ENCODE measurements around the gene PLCL2.
A peak's percentile ranks its signal among the peaks of the same experiment; 100 is the strongest.

PLCL2 gene

DNA sequence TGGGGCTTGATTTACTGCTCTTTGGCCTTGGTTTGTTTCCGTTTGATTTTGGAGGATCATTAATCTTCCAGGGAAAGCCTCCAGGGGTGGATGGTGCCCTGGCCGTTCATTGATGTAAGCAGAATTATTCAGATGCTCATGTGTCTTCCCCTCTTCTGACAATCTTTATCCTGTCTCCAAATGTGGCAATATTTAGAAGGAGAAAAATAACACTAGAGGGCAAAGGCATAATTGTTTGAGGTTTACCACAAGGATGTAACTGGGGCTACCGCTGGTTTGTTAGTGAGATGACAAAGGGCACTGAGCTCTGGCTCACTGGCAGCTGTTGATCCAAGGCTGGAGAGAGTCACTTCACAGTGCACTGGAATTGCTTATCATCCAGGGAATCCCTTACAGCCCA is 18.2 kb upstream of the PLCL2 start:
- no peak for DNase-seq

DNA sequence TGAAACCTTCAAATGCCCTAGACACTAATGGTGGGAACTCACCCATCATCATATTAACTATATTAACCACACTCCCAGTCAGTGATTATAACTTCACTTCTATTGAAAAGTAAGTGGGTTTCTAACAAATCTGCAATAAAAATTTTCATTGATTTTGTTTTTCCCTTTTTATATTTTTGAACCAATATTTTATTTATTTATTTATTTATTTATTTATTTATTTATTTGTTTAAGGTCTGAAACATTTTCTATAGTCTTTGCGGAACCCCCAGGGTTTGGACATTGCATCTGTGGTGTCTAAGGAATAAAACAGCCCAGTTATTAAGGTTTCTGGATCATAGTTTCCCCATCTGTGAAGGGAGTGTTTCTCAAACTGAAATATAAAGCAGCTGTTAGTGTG is 16.2 kb upstream of the PLCL2 start:
- DNase-seq, result no peak

DNA sequence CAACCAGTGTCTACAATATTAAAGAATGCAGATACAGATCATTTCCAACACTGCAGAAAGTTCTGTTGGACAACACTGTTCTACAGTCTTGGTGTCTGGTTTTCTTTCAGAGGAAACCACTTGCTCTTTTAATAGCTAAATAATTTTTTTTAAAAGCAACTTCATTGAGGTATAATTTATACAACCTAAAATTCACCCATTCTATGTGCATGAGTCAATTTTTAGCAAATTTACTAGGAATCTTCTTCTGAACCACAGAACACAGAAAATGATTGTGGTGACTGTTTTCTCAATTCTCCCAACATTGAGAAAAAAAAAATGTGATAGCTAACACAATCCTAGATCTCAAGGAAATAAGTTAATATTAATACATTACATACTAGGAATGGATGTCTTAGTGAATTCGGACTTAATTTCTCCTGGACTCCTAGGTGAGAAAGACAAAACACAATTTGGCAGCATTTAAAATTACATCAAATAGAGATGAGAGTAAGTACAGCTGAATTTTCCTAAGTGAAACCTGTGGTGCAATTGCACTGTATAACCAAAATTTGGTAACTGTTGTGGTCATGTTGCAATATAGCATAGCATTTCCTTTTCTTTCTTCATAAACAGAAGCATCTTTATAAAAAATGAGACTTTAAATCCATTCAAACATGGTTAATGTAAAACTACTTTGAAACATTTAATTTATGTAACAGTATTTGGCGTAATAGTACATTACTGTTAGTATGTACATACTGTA is 15.3 kb upstream of the PLCL2 start:
- DNase-seq, result no peak

DNA sequence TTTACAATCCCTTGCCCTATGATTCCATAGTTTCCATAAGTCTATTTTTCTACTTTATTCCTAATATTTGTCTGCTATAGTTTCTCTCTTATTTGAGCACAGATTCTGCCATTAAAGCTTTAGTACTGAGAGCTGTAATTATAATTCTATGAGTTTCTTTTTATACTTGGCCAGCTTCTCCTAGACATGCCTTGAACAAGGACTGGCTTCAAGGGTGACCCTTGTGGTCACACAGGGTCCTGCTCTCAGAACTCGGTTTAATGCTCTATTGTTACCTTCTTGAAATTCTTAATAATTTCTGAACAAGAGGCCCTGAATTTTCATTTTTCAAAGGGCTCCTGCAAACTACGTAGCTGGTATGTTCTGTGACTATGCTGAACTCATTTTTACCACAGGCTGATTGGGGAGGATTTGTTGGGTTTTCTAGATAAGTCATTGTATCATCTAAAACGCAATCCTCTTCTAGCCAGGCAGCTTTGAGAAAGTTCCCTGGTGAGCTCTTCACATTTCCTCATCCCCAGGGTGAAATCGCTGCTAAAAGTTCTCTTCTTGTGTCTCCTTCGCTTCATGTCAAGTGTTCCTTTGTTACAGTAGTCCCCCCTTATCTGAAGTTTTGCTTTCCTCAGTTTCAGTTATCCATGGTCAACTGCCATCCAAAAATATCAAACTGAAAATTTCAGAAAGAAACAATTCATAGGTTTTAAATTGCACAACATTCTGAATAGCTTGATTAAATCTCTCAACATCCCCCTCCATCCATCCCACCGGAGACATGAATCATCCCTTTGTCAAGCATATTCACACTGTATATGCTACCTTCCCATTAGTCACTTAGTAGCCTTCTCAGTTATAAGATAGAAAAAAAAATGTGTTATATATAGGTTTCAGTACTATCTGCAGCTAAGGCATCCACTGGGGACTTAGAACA is 12.6 kb upstream of the PLCL2 start:
- DNase-seq, result no peak

DNA sequence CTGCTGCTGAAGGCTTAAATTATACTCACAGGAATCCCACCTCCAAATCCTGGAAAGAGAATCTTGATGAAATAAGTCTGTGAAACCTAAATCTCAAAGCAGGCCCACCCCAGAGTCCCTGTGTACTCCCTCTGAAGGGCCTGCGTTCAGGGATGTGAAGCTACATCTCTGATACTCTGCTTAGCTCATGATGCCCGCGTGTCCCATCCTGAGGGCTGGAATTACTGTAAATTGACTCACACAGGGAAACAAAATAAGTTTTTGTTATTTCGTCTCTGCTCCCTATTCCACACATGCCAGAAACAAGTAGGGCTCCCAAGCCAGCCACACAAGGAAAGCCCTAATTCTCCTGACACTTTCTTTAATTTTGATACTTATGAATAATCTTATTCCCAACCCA is 10.9 kb upstream of the PLCL2 start:
- DNase-seq, result no peak

DNA sequence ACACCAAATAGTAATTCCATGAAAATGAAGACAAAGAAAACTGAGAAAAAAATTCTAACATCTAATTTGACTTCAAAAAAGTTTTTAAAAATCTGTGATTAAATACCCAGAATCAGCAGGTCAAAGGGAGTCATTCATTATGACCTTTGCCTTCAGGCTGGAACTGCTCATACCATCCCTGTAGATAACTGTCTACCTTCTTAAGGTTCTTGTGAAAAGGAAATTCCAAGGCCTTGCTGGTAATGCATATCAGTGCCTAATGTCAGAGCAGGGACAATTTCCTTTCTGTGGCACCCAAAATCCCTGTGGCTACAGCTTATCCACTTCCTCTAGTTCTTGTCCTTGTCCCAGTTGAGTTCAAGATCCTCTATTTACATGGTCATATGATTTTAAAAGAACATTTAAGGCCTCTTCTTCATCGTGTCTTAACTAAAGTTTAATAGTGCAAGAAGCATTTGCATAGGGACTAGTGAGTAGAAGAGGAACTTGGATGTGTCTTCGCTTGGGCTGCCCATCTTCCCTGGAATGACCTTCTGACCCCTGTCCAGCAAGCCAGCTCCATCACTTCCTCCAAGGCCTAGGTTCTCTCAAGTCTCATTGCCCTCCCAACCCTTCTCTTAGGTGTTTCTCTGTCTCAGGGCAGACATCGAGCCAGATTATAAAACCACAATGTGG is 8.7 kb upstream of the PLCL2 start:
- no peak for DNase-seq

DNA sequence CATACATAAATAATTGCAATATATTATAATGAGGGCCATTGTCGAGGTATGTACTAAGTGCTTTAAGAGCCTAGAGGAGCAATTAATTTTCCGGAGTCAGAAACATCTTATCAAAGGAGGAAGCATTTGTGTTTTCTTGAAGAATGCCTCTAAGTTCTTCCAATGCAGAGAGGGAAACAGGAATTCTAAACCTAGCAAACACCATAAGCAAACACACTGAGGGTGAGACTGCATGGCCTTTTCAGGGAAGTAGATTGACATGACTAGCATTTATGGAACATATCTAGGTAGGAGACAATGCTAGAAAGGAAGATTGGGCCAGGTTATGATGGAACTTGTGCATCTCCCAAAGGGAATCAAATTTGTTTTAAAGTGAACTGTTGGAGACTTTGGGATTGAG is 7.2 kb upstream of the PLCL2 start:
- DNase-seq, result no peak

DNA sequence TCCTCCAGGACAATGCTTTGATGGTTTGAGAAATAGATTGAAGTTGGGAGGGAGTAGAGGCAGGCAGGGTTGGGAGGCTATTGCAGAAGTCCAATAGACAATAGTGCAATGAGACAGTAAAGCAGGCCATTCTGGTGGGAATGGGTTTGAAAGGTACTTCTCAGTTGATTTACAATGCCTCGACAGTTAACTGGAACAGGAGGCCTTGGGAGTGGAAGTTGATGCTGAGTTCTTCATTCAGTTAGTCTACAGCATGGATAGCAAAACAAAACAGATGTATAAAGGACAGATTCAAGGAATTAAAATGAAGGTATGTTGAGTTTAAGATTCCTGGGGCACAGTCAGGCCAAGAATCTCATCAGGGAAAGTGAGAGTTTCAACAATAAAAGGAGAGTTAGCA is 6.8 kb upstream of the PLCL2 start:
- DNase-seq, result no peak

DNA sequence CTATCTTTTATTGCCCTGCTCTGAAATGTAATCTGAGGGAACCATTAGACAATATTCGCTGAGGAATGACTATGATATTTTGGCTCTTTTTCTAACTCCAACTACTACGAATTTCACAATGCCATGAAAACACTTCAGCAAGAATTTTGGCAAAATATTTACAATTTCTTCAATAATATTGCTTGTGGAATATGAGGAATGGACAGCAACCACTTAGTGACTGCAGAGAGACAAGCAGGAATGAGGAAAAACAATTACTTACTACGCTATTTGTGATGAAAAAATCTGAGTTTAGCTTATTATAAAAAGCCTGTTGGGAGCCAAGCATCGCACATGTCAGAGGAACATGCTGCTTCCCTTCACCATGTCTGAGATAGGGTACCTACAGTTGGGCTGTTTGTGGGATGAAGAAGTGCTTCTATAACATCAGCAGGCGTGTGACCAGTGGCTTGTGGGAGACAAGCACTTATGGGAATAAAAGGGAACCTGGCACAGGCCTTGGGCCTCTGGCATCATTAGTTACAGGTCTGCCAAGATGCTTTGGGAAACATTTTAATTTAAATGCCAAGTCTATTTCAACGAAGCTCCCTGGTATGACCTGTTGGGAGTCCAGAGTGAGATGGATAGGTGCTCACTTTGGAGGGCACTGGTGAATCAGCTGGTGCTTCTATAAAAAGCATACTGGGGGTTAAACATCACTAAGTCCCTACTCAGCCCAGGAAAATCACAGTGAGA is 2.7 kb upstream of the PLCL2 start:
- no peak for DNase-seq

DNA sequence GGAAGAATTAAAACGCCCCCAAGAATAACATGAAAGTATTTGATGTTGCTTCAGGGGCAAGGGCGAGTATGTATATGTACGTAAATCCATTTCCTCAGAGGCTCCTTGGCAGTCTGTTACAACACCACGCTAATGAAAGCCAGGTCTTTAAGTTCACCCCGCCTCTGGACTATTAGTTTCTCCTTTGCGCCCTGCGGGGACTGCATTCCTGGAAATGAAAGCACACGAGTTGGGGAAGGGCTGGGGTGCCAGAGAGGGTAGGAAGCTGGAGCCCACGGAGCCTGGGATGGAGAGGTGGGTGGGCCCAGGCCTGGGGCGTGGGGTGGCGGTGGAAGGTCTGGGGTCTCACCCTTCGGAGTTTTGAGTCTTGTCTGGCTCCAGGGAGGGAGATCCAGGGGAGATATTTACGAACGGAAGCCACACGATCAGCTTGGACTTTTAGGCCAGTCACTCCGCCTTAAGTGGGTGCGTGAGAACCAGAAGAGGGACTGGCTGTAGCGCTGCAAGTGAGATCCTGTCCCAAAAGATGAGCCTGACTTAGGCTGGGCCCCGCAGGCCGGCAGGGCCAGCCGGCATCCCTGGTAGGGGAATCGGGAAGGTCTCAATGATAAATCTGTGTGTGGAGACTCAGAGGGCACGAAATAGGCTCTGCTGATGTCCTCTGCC is 1.6 kb upstream of the PLCL2 start:
- no peak for DNase-seq

DNA sequence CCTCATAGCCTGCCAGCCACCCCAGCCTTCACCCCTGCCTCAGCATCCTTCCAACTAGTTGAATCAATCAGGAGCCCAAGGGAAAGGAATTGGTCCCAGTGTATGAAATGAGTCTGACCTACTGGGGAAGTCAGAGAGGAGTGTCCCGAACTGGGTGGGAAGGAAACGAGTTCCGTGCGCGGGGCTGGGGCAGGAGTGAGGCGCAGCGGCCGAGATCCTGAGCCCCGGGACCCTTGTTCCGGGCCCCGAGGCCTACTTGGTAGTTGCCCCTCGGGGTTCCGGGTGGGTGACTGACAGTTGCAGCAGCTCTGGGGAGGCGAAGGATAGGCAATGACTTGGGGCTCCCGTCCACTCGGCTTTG is 1.1 kb upstream of the PLCL2 start:
- no peak for DNase-seq

DNA sequence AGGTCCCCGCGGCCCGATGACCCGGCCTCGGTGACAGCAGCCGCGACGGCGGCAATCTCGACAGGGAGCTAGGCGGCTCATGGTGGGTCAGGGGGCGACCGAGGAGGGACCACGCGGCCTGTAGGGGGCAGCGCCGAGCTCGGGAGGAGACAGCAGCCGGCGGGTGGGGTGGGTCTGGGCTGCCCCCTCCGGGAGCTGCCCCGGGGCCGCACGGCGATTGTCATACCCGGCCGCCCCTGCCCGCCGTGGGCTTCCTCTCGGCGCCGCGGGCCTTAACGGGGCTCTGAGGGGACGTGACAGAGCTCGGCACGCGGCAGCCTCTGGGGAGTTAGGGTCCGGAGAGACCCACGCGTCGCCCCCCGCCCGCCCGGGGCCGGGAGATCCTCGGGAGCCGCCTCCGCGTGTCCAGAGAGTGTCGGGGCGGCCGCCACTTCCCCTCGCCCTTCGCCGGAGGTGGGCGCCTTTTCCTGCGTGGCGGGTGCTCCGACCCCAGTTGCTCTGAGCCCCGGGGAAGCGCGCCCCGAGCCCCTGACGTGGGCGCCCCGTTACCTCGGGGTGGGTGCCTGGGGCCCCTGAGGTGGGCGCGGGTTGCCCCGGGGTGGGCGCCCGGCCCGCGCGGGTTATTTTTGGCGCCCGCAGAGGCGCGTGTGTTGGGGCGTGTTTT is 539 bp upstream of the PLCL2 start:
- DNase-seq, result peak; percentile 80

DNA sequence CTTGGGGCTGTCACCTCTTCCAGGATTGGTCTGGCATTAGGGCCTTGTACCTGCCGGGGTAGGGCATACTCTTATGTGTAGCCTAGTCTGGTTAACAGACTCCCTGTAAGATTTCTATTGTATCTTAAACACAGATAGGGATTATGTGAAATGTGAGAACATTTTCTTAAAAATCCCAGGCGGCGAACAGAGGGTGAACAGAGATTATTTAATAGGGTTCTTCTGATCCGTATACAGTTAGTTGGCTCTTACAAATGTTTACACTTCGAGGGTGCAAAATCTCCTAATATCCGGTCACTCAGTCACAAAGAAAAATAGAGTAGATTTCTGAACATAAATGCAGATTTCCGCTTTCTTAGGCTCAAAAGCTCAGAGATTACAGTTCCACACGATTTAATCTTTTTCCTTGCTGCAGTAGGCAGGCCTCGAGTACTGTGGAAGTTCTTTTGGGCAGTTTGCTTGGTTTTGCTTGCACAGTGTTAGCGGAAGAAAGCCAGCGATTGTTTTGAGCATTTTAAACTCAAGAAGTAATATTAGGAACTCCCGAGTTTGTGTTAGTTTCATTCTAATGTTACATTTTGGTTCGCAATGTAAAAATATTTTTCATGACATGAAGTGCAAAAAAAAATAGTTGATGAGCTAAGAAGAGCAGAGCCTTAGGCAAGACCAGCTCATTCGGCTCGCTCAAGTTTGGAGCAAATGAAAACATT is 993 bp downstream of the PLCL2 start:
- DNase-seq, result no peak

DNA sequence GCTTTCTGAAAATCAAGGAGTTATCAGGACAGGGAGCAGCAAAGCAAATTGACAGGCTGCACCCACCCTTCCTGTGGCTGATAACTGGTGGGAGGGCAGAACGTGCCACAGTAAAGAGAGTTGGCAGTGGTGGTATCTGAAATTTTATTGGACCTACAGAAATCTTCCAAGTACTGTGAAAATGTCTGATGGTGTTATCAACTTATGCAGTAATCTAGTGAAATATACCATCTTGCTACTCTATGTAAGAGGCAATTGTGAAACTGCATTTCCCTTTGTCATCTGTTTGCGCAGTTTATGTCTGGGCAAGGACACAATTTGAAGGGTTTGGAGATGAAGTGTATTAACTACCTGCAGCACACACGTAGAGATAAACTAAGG is 1.5 kb downstream of the PLCL2 start:
- DNase-seq, result no peak

DNA sequence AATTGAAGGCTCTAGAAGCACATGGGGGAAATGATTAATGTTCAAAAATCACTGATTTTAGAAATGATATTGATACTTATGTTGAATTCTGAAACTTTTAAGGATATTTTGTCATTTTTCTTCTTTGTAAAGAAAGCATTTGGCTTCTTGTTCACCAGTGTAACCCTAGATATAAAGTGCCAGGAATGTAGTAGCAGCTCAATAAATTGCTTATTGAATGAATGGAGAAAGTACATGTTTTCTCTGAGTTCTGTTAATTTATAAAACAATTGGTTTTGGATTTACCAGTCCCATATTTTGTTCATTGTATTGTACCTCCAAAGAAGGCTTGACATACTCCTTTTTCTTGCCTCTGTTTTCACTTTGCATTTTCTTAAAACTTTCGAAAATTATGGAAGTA is 2.4 kb downstream of the PLCL2 start:
- DNase-seq, result no peak

DNA sequence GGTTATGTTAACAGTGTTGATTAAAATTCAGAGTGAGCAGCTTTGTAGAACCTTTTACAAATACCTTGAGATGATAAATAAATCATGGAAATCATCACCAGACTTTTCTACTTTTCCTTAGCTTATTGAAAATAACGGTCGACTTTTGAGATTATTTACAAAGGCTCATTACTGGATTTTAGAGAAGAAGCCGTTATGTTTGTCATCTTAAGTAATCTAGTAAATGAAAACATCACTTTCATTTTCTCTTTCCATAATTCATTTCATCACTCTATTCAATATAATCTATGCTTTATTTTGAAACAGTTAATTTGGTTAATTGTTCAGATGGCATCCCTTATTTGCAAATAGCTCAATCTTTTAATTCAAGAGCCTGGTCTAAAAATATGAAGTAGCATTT is 3.6 kb downstream of the PLCL2 start:
- no peak for DNase-seq

DNA sequence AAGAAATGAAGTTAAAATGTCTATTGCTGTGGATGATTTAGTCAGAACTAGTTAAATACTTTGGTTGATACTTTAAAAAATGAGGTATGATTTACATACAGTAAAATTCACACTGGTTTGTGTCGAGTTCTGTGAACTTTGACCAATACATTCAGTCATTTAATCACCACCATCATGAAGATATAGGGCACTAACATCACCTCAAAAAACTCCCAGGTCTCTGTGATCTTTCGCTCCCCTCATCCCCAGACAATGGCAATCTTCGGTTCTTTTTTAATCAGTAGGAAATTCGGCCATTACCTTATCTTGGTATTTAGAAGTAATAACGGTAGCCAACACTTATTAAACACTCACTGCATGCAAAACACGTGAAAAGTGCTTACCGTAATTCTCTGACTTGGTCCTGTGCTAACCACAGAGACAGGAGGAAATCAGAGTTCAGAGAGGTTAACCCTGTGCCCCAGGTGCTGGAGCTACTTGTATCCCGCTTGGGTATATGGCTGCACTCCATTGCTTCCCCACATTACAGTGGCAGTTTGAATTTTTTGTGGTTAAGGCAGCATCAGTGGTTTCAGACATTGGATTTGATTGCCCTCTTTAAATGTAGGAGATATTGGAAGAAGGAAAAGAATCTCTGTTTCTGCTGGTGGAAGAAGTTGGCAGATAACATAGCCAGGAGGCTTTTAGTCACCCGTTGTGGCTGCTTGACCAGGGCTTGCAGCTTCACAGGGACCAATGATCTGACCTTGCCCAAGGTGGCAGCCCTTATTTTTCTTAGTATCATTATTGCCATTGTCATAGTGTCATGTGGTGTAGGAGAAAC is 4.2 kb downstream of the PLCL2 start:
- DNase-seq, result no peak

DNA sequence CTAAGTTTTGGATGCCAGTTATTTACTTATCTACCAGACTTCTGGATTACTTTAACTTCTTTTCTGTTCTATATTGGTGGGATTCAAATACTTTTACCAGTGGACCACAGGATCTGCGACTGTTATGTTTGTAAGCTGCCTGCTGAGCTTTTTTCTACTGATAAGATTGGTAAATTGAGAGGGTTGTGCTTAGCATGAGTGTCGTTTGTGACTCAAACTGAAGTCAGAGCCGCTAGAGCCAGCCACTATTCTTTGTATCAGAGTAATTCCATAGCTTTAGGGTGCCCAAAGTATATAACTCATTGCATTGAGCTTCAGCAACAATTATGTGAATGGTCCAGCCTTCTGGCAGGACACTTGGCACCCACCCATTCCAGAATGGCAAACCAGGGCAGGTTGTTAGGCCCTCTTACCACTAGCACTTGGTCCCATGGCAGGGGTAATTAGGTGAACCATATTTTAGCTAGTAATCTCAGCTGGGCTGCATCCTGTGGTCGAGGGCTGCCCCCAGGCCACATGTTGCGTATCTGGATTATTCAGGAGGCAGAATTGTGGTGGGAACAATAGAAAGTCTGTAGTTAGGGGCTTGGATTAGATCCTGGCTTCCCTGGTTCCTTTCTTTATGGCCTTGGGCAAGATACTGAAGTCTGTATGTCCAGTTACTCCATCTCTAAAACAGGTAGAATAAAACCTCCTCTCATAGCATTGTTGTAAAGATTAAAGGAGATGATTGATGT is 6.0 kb downstream of the PLCL2 start:
- no peak for DNase-seq

DNA sequence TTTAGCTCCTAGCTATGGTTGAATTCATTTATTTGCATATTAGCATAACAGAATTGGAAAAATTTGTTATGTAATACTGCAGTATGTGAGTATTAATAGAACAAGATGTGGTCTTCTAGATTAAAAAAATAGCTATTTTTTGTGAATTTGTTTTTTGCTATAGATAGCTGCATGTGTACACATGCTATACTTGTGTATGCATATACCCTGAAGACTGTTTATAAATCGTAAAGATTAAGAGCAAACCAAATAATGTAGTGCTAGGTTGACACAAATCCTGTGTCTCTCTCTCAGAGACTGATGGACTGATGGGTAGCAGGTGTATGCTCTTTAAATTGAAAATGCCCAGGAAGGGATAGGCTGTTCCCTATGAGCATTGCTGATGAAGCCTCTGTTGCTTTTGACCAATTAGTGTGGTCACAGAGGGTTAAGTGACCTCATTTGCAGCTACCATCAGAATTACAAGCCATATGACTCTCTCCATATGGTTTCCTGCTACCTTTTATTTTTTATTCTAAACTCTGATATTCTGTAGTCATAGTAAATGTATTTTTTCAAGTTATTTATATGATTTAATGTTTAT is 9.0 kb downstream of the PLCL2 start:
- no peak for DNase-seq
